ENCODE results near the gene PSMC5.
"Not testable (repeated sequence)": the region's sequence is repeated elsewhere in the genome, so short reads cannot be mapped to it uniquely, and the experiment has no call there.

The PSMC5 gene

GRCh38 chr17:63827002-63827800 is at the start of gene PSMC5, which contains the start of gene FTSJ3:
Gene PSMC5, plus strand, starts transcription at chr17:63827431. Its CDS starts 60 bp downstream, at chr17:63827491.
Gene FTSJ3, minus strand, starts transcription at chr17:63827663. Its CDS starts 761 bp downstream, at chr17:63826902.
- no peak for DNase-seq

- DNase-seq: no peak
Measured at GRCh38 chr17:63780507-63780906, 46.7 kb upstream of the PSMC5 start.

- no peak for DNase-seq
Measured at GRCh38 chr17:63780928-63781327, 46.3 kb upstream of the PSMC5 start.

GRCh38 chr17:63783522-63783921 is 43.7 kb upstream of the PSMC5 start:
- DNase-seq: no peak

- no peak for DNase-seq
Measured at GRCh38 chr17:63785556-63785955, 41.7 kb upstream of the PSMC5 start.

GRCh38 chr17:63786117-63786516 is 41.1 kb upstream of the PSMC5 start:
- DNase-seq: no peak

- no peak for DNase-seq
Measured at GRCh38 chr17:63786971-63787711, 40.1 kb upstream of the PSMC5 start.

GRCh38 chr17:63790057-63790456 is 37.2 kb upstream of the PSMC5 start:
- no peak for DNase-seq

GRCh38 chr17:63792055-63792729 is 35.0 kb upstream of the PSMC5 start:
- no peak for DNase-seq

- DNase-seq: not testable (repeated sequence)
Measured at GRCh38 chr17:63796375-63796774, 30.9 kb upstream of the PSMC5 start.

- no peak for DNase-seq
Measured at GRCh38 chr17:63798572-63799106, 28.6 kb upstream of the PSMC5 start.

- no peak for DNase-seq
Measured at GRCh38 chr17:63800783-63801182, 26.4 kb upstream of the PSMC5 start.

- DNase-seq: no peak
Measured at GRCh38 chr17:63804328-63804727, 22.9 kb upstream of the PSMC5 start.

GRCh38 chr17:63805591-63805990 is 21.6 kb upstream of the PSMC5 start:
- no peak for DNase-seq

- no peak for DNase-seq
Measured at GRCh38 chr17:63809970-63810369, 17.3 kb upstream of the PSMC5 start.

- DNase-seq: no peak
Measured at GRCh38 chr17:63816123-63816522, 11.1 kb upstream of the PSMC5 start.

- no peak for DNase-seq
Measured at GRCh38 chr17:63816669-63817068, 10.6 kb upstream of the PSMC5 start.

- no peak for DNase-seq
Measured at GRCh38 chr17:63817736-63818385, 9.4 kb upstream of the PSMC5 start.

- no peak for DNase-seq
Measured at GRCh38 chr17:63819131-63819530, 8.1 kb upstream of the PSMC5 start.

GRCh38 chr17:63819585-63820537 is 7.4 kb upstream of the PSMC5 start:
- no peak for DNase-seq

GRCh38 chr17:63820963-63821561 is 6.2 kb upstream of the PSMC5 start:
- DNase-seq: no peak
